ENCODE data around the gene NARS2. TPM values are rescaled to one million over a fixed set of nuclear protein-coding genes. Genes with fewer than 3 reads are reported as not detected.

Gene NARS2
- total RNA-seq, 4 donors from 2014 or later = 12.9 to 29.1 (median 18.7) TPM

GRCh38 chr11:78403781-78404180 is 170.9 kb downstream of the NARS2 start:
- Histone ChIP-seq H3K27me3 (no peaks in the 10 kb centered on the region), H3K36me3 (peaks cover 0 to 3% of the 10 kb centered on the region in 2 donors), H3K9me3 (no peaks in the 10 kb centered on the region), H3K4me3 (no peak overlapping the region), H3K4me1 (no peaks in the 10 kb centered on the region), H3K27ac (no peak overlapping the region)
- DNase-seq = no peak
- no peak for TF ChIP-seq CTCF (IDR thresholded peaks at IDR 0.05 in 4 of 5, conservative IDR thresholded peaks at IDR 0.05 in 1 of 5)
- no peak for TF ChIP-seq POLR2A (IDR thresholded peaks at IDR 0.05)
- ATAC-seq = no peak
- intact Hi-C loops (cut with DNase I; ENCODE audit: low total_unique reads) = no loop called here
- in situ Hi-C loops (cut with MboI; ENCODE audit: low sequenced_read_pairs in 4 of 4) = loop anchor here in 3 of 4 donors (25.0 kb wide), 2 partner anchors 166 to 266 kb away; partner anchors contain the start of gene ALG8 (in 1 of the 3)

- TF ChIP-seq CTCF (IDR thresholded peaks at IDR 0.05 in 4 of 5, conservative IDR thresholded peaks at IDR 0.05 in 1 of 5) = no peak
- TF ChIP-seq POLR2A (IDR thresholded peaks at IDR 0.05) = no peak
- Histone ChIP-seq H3K27ac (no peak overlapping the region), H3K4me1 (no peaks in the 10 kb centered on the region), H3K9me3 (no peaks in the 10 kb centered on the region), H3K36me3 (peaks cover 0 to 3% of the 10 kb centered on the region in 2 donors), H3K4me3 (no peak overlapping the region), H3K27me3 (no peaks in the 10 kb centered on the region)
- intact Hi-C loops (cut with DNase I; ENCODE audit: low total_unique reads) = no loop called here
- in situ Hi-C loops (cut with MboI; ENCODE audit: low sequenced_read_pairs in 4 of 4) = loop anchor here in 3 of 4 donors (25.0 kb wide), 2 partner anchors 166 to 266 kb away; partner anchors contain the start of gene ALG8 (in 1 of the 3)
- DNase-seq (no peak), ATAC-seq (no peak)
These were observed 171.8 kb downstream of the NARS2 start for GRCh38 chr11:78402847-78403246.

GRCh38 chr11:78400702-78401101 is 174.0 kb downstream of the NARS2 start:
- ATAC-seq (no peak), DNase-seq (no peak)
- Histone ChIP-seq H3K4me3 (no peak overlapping the region), H3K9me3 (no peaks in the 10 kb centered on the region), H3K4me1 (no peaks in the 10 kb centered on the region), H3K27me3 (no peaks in the 10 kb centered on the region), H3K36me3 (peaks cover 0 to 3% of the 10 kb centered on the region in 2 donors), H3K27ac (no peak overlapping the region)
- intact Hi-C loops (cut with DNase I; ENCODE audit: low total_unique reads) = no loop called here
- TF ChIP-seq CTCF (IDR thresholded peaks at IDR 0.05 in 4 of 5, conservative IDR thresholded peaks at IDR 0.05 in 1 of 5) (no peak), POLR2A (IDR thresholded peaks at IDR 0.05) (no peak)
- in situ Hi-C loops (cut with MboI; ENCODE audit: low sequenced_read_pairs in 4 of 4) = loop anchor here in 3 of 4 donors (25.0 kb wide), 2 partner anchors 163 to 263 kb away; partner anchors contain the start of gene ALG8 (in 1 of the 3)

GRCh38 chr11:78400116-78400515 is 174.5 kb downstream of the NARS2 start:
- no peak for TF ChIP-seq CTCF (IDR thresholded peaks at IDR 0.05 in 4 of 5, conservative IDR thresholded peaks at IDR 0.05 in 1 of 5)
- no peak for TF ChIP-seq POLR2A (IDR thresholded peaks at IDR 0.05)
- in situ Hi-C loops (cut with MboI; ENCODE audit: low sequenced_read_pairs in 4 of 4) = loop anchor here in 3 of 4 donors (25.0 kb wide), 2 partner anchors 163 to 263 kb away; partner anchors contain the start of gene ALG8 (in 1 of the 3)
- no peak for ATAC-seq
- Histone ChIP-seq H3K4me1 (no peaks in the 10 kb centered on the region), H3K27me3 (no peaks in the 10 kb centered on the region), H3K27ac (no peak overlapping the region), H3K4me3 (no peak overlapping the region), H3K36me3 (peaks cover 0 to 3% of the 10 kb centered on the region in 2 donors), H3K9me3 (no peaks in the 10 kb centered on the region)
- DNase-seq = no peak
- intact Hi-C loops (cut with DNase I; ENCODE audit: low total_unique reads) = no loop called here

- no peaks in the 10 kb centered on the region for H3K9me3 ChIP-seq
- TF ChIP-seq POLR2A (IDR thresholded peaks at IDR 0.05) = no peak
- TF ChIP-seq CTCF (IDR thresholded peaks at IDR 0.05 in 4 of 5, conservative IDR thresholded peaks at IDR 0.05 in 1 of 5) = no peak
- H3K36me3 ChIP-seq = peaks cover 0 to 3% of the 10 kb centered on the region in 2 donors
- H3K27ac ChIP-seq = no peak overlapping the region
- no peaks in the 10 kb centered on the region for H3K27me3 ChIP-seq
- no peaks in the 10 kb centered on the region for H3K4me1 ChIP-seq
- in situ Hi-C loops (cut with MboI; ENCODE audit: low sequenced_read_pairs in 4 of 4) (no loop called here), intact Hi-C loops (cut with DNase I; ENCODE audit: low total_unique reads) (no loop called here)
- DNase-seq (no peak), ATAC-seq (no peak)
- no peak overlapping the region for H3K4me3 ChIP-seq
These were observed 175.5 kb downstream of the NARS2 start for GRCh38 chr11:78399136-78399535.
